HUES48 (cell line): Measurements from ENCODE around the gene PTGFR.

ENCODE experiments used
- H3K27ac ChIP-seq: one replicate; pipeline ENCODE4 v1.7.0; 2013; ENCODE audit warnings: low read depth, low read length, inconsistent platforms
- H3K27me3 ChIP-seq: 2 replicates; pipeline ENCODE4 v1.6.1; 2013; ENCODE audit warnings: mild to moderate bottlenecking, low read length; ENCODE audit not compliant: control insufficient read depth, insufficient read depth
- H3K36me3 ChIP-seq: 2 replicates; pipeline ENCODE4 v1.6.1; 2013; ENCODE audit warnings: low read length; ENCODE audit not compliant: control insufficient read depth, insufficient read depth
- H3K4me1 ChIP-seq: 2 replicates; pipeline ENCODE4 v1.6.1; 2013; ENCODE audit warnings: mild to moderate bottlenecking, low read length; ENCODE audit not compliant: control insufficient read depth, insufficient read depth
- H3K4me3 ChIP-seq: 2 replicates; pipeline ENCODE4 v1.5.1; 2013; ENCODE audit warnings: mild to moderate bottlenecking, low read depth, low read length
- H3K9ac ChIP-seq: 2 replicates; pipeline ENCODE4 v1.6.1; 2013; ENCODE audit warnings: mild to moderate bottlenecking, low read depth, low read length, moderate library complexity
- H3K9me3 ChIP-seq: 2 replicates; pipeline ENCODE4 v1.6.1; 2013; ENCODE audit warnings: low read length; ENCODE audit not compliant: control insufficient read depth, insufficient read depth

The PTGFR gene

GRCh38 chr1:78520216-78520615, 29.4 kb downstream of the PTGFR start:
- Histone ChIP-seq H3K36me3 (no peaks in the 10 kb centered on the region), H3K9ac (no peak overlapping the region), H3K27ac (no peak overlapping the region), H3K4me1 (no peaks in the 10 kb centered on the region), H3K4me3 (no peak overlapping the region), H3K9me3 (no peaks in the 10 kb centered on the region), H3K27me3 (no peaks in the 10 kb centered on the region)

- Histone ChIP-seq H3K9ac (no peak overlapping the region), H3K4me1 (no peaks in the 10 kb centered on the region), H3K27me3 (no peaks in the 10 kb centered on the region), H3K9me3 (no peaks in the 10 kb centered on the region), H3K27ac (no peak overlapping the region), H3K4me3 (no peak overlapping the region), H3K36me3 (no peaks in the 10 kb centered on the region)
Observed at GRCh38 chr1:78520843-78521242, 30.1 kb downstream of the PTGFR start.

DNA sequence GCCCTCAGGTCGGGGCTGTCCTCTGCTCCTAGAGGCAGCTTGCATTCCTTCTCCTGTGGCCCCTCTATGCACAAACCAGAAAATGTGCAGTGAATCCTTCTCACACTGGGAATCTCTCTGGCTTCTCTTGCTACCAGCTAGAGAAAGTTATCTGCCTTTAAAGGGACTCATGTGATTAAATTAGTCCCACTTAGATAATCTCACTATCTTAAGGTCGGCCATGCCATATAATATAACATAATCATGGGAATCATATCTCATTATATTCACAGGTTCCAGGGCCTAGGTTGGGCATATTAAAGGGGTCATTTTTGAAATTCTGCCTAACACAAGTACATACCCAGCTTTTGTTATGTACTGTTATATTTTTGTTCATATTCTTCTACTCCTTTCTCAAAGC, 31.4 kb downstream of the PTGFR start:
- H3K9me3 ChIP-seq: no peaks in the 10 kb centered on the region
- H3K4me1 ChIP-seq: no peaks in the 10 kb centered on the region
- H3K9ac ChIP-seq: no peak overlapping the region
- no peaks in the 10 kb centered on the region for H3K27me3 ChIP-seq
- no peak overlapping the region for H3K27ac ChIP-seq
- H3K36me3 ChIP-seq: no peaks in the 10 kb centered on the region
- H3K4me3 ChIP-seq: no peak overlapping the region

DNA sequence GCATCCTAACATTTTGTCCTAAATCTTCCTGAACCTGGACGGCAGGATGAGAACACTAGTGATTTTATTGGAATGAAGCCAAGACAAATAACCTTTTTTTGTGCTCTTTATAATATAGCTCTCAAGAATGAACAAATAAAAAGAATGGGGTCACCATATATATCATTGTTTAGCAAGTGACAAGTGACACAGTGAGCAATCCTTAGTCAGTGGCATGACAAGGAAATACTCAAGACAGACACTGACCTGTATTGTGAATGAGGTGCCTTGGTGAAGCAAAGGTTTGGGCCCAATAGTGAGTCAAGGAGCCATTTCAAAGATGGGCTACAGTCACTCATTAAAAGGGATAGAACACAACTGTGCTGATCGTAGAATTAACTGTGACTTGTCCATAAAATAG, 35.7 kb downstream of the PTGFR start:
- Histone ChIP-seq H3K4me1 (no peaks in the 10 kb centered on the region), H3K27ac (no peak overlapping the region), H3K27me3 (no peaks in the 10 kb centered on the region), H3K36me3 (no peaks in the 10 kb centered on the region), H3K4me3 (no peak overlapping the region), H3K9me3 (no peaks in the 10 kb centered on the region), H3K9ac (no peak overlapping the region)

DNA sequence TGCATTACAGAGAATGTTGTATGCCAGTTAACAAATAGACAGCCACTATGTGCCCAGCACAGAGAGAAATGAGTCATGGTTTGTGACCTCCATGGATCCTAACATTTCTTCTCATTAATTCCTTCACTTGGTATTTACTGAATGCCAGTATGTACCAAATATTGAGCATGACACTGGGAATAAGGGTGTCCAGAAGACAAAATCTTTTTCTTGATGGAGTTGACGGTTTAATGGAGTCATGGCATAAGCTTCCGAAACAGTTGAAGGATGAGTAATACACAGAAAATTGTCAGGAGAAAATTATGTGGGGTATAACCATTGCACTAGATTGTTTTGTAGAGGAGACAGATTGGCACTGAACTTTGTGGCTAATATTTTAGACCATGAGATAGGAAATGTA, 36.9 kb downstream of the PTGFR start:
- H3K27me3 ChIP-seq: no peaks in the 10 kb centered on the region
- no peaks in the 10 kb centered on the region for H3K36me3 ChIP-seq
- no peaks in the 10 kb centered on the region for H3K4me1 ChIP-seq
- H3K27ac ChIP-seq: no peak overlapping the region
- H3K9me3 ChIP-seq: no peaks in the 10 kb centered on the region
- H3K4me3 ChIP-seq: no peak overlapping the region
- H3K9ac ChIP-seq: no peak overlapping the region

- H3K4me3 ChIP-seq: no peak overlapping the region
- no peaks in the 10 kb centered on the region for H3K4me1 ChIP-seq
- no peak overlapping the region for H3K9ac ChIP-seq
- H3K36me3 ChIP-seq: no peaks in the 10 kb centered on the region
- no peaks in the 10 kb centered on the region for H3K27me3 ChIP-seq
- no peaks in the 10 kb centered on the region for H3K9me3 ChIP-seq
- H3K27ac ChIP-seq: no peak overlapping the region
Observed at GRCh38 chr1:78533527-78533926, 42.8 kb downstream of the PTGFR start.

GRCh38 chr1:78535286-78535685, 44.5 kb downstream of the PTGFR start:
- H3K9ac ChIP-seq: no peak overlapping the region
- H3K36me3 ChIP-seq: no peaks in the 10 kb centered on the region
- H3K27ac ChIP-seq: no peak overlapping the region
- no peaks in the 10 kb centered on the region for H3K4me1 ChIP-seq
- H3K9me3 ChIP-seq: no peaks in the 10 kb centered on the region
- no peaks in the 10 kb centered on the region for H3K27me3 ChIP-seq
- H3K4me3 ChIP-seq: no peak overlapping the region

GRCh38 chr1:78536427-78536826, 45.7 kb downstream of the PTGFR start:
- Histone ChIP-seq H3K4me3 (no peak overlapping the region), H3K27me3 (no peaks in the 10 kb centered on the region), H3K36me3 (no peaks in the 10 kb centered on the region), H3K9me3 (peaks cover under 1% of the 10 kb centered on the region), H3K9ac (no peak overlapping the region), H3K27ac (no peak overlapping the region), H3K4me1 (no peaks in the 10 kb centered on the region)

- H3K9me3 ChIP-seq: peaks cover 3% of the 10 kb centered on the region
- H3K27ac ChIP-seq: no peak overlapping the region
- no peaks in the 10 kb centered on the region for H3K4me1 ChIP-seq
- H3K36me3 ChIP-seq: no peaks in the 10 kb centered on the region
- H3K27me3 ChIP-seq: no peaks in the 10 kb centered on the region
- no peak overlapping the region for H3K4me3 ChIP-seq
- no peak overlapping the region for H3K9ac ChIP-seq
Observed at GRCh38 chr1:78540048-78540447, 49.3 kb downstream of the PTGFR start.

DNA sequence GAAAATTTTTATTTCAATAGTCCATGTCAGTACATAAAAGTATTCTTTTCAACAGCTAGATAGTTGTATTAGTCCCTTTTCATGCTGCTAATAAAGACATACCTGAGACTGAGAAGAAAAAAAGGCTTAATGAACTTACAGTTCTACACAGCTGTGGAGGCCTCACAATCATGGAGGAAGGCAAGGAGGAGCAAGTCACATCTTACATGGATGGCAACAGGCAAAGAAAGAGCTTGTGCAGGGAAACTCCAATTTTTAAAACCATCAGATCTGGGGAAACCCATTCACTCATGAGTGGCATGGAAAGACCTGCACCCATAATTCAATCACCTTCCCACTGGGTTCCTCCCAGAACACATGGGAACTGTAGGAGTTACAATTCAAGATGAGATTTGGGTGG, 50.7 kb downstream of the PTGFR start:
- Histone ChIP-seq H3K27ac (no peak overlapping the region), H3K4me3 (no peak overlapping the region), H3K9ac (no peak overlapping the region), H3K36me3 (no peaks in the 10 kb centered on the region), H3K9me3 (peaks cover 3% of the 10 kb centered on the region), H3K27me3 (no peaks in the 10 kb centered on the region), H3K4me1 (no peaks in the 10 kb centered on the region)

GRCh38 chr1:78543941-78544643, 53.3 kb downstream of the PTGFR start:
- H3K4me3 ChIP-seq: no peak overlapping the region
- H3K27ac ChIP-seq: no peak overlapping the region
- H3K4me1 ChIP-seq: no peaks in the 10 kb centered on the region
- peaks cover 3% of the 10 kb centered on the region for H3K9me3 ChIP-seq
- no peaks in the 10 kb centered on the region for H3K27me3 ChIP-seq
- H3K36me3 ChIP-seq: no peaks in the 10 kb centered on the region
- no peak overlapping the region for H3K9ac ChIP-seq
